Skeletal muscle cell (primary cell): ENCODE results near the gene CLMN.

Experiments
- DNase-seq: peaks from one replicate; pipeline ENCODE4 v3.0.0-alpha.2; 2010; ENCODE audit warnings: low read depth
- H3K4me3 ChIP-seq: 2 replicates; pipeline ENCODE4 v1.5.1; 2011; ENCODE audit warnings: low read depth, mild to moderate bottlenecking, control low read depth, low read length, moderate library complexity

The CLMN gene

GRCh38 chr14:95235767-95236166 is 83.9 kb downstream of the CLMN start:
- no peak for DNase-seq
- no peak overlapping the region for H3K4me3 ChIP-seq

- no peak for DNase-seq
- no peak overlapping the region for H3K4me3 ChIP-seq
These were observed 84.4 kb downstream of the CLMN start for GRCh38 chr14:95235351-95235750.

- H3K4me3 ChIP-seq, result no peak overlapping the region
- DNase-seq, result no peak
These were observed 85.3 kb downstream of the CLMN start for GRCh38 chr14:95234426-95234825.

- no peak overlapping the region for H3K4me3 ChIP-seq
- DNase-seq, result no peak
These were observed 85.9 kb downstream of the CLMN start for GRCh38 chr14:95233702-95234241.

GRCh38 chr14:95232894-95233584 is 86.7 kb downstream of the CLMN start:
- no peak for DNase-seq
- H3K4me3 ChIP-seq, result no peak overlapping the region

GRCh38 chr14:95231966-95232633 is 87.6 kb downstream of the CLMN start:
- no peak for DNase-seq

GRCh38 chr14:95229749-95230148 is 90.0 kb downstream of the CLMN start:
- no peak overlapping the region for H3K4me3 ChIP-seq
- DNase-seq, result no peak

More at GRCh38 chr14:95231966-95232633, 87.6 kb downstream of the CLMN start:
- no peak overlapping the region for H3K4me3 ChIP-seq

- H3K4me3 ChIP-seq, result no peak overlapping the region
- no peak for DNase-seq
These were observed 91.5 kb downstream of the CLMN start for GRCh38 chr14:95228240-95228639.

GRCh38 chr14:95227279-95227860 is 92.3 kb downstream of the CLMN start:
- peak; percentile 80 for DNase-seq
- H3K4me3 ChIP-seq, result no peak overlapping the region

- DNase-seq, result no peak
- no peak overlapping the region for H3K4me3 ChIP-seq
These were observed 92.9 kb downstream of the CLMN start for GRCh38 chr14:95226801-95227200.

- DNase-seq, result no peak
- H3K4me3 ChIP-seq, result no peak overlapping the region
These were observed 94.3 kb downstream of the CLMN start for GRCh38 chr14:95225251-95225887.

GRCh38 chr14:95222870-95223398 is 96.8 kb downstream of the CLMN start:
- H3K4me3 ChIP-seq, result no peak overlapping the region
- peak; percentile 79 for DNase-seq

GRCh38 chr14:95222151-95222631 is 97.5 kb downstream of the CLMN start:
- peak; percentile 79 for DNase-seq
- H3K4me3 ChIP-seq, result no peak overlapping the region

GRCh38 chr14:95221531-95221930 is 98.2 kb downstream of the CLMN start:
- H3K4me3 ChIP-seq, result no peak overlapping the region
- no peak for DNase-seq

- DNase-seq, result no peak
- H3K4me3 ChIP-seq, result no peak overlapping the region
These were observed 99.0 kb downstream of the CLMN start for GRCh38 chr14:95220663-95221231.

GRCh38 chr14:95218472-95219193 is 101.1 kb downstream of the CLMN start:
- DNase-seq, result no peak
- no peak overlapping the region for H3K4me3 ChIP-seq

- no peak overlapping the region for H3K4me3 ChIP-seq
- DNase-seq, result no peak
These were observed 101.7 kb downstream of the CLMN start for GRCh38 chr14:95218006-95218405.

- H3K4me3 ChIP-seq, result no peak overlapping the region
- DNase-seq, result no peak
These were observed 102.3 kb downstream of the CLMN start for GRCh38 chr14:95217391-95217900.

GRCh38 chr14:95216008-95216407 is 103.7 kb downstream of the CLMN start:
- H3K4me3 ChIP-seq, result no peak overlapping the region
- no peak for DNase-seq
